Fibroblast of skin of left biceps (primary cell): ENCODE measurements around the gene C1QTNF9.
"Not testable (repeated sequence)": the region's sequence is repeated elsewhere in the genome, so short reads cannot be mapped to it uniquely, and the experiment has no call there.

ENCODE experiments used
- DNase-seq, 2 experiments: peaks; one replicate each; pipeline ENCODE4 v3.0.0-alpha.2; 2013; ENCODE audit warnings: low read depth in 2 of 2

Gene C1QTNF9

GRCh38 chr13:24323036-24323738 is 13.8 kb downstream of the C1QTNF9 start:
- no peak for DNase-seq

GRCh38 chr13:24323739-24324075 is 14.3 kb downstream of the C1QTNF9 start:
- no peak for DNase-seq

GRCh38 chr13:24327598-24327997 is 18.2 kb downstream of the C1QTNF9 start:
- DNase-seq: not testable (repeated sequence)

- DNase-seq: no peak
These were observed 18.8 kb downstream of the C1QTNF9 start for GRCh38 chr13:24328145-24328544.

- no peak for DNase-seq
These were observed 29.3 kb downstream of the C1QTNF9 start for GRCh38 chr13:24338721-24339120.

GRCh38 chr13:24339937-24340607 is 30.7 kb downstream of the C1QTNF9 start:
- no peak for DNase-seq

GRCh38 chr13:24340608-24340955 is 31.2 kb downstream of the C1QTNF9 start:
- DNase-seq: no peak

- DNase-seq: peak in 1 of 2 experiments; percentile 1
These were observed 32.1 kb downstream of the C1QTNF9 start for GRCh38 chr13:24341439-24341838.

GRCh38 chr13:24348385-24348784 is 39.0 kb downstream of the C1QTNF9 start:
- DNase-seq: no peak

- no peak for DNase-seq
These were observed 39.6 kb downstream of the C1QTNF9 start for GRCh38 chr13:24348797-24349515.

GRCh38 chr13:24349778-24350664 is 40.6 kb downstream of the C1QTNF9 start:
- DNase-seq: not testable (repeated sequence)

- DNase-seq: no peak
These were observed 42.0 kb downstream of the C1QTNF9 start for GRCh38 chr13:24351423-24351822.

- DNase-seq: no peak
These were observed 44.4 kb downstream of the C1QTNF9 start for GRCh38 chr13:24353736-24354135.

- DNase-seq: no peak
These were observed 45.7 kb downstream of the C1QTNF9 start for GRCh38 chr13:24355103-24355502.

- no peak for DNase-seq
These were observed 46.9 kb downstream of the C1QTNF9 start for GRCh38 chr13:24356270-24356669.

- DNase-seq: no peak
These were observed 47.5 kb downstream of the C1QTNF9 start for GRCh38 chr13:24356837-24357236.

- no peak for DNase-seq
These were observed 48.4 kb downstream of the C1QTNF9 start for GRCh38 chr13:24357756-24358155.

GRCh38 chr13:24358836-24359235 is 49.5 kb downstream of the C1QTNF9 start:
- DNase-seq: not testable (repeated sequence)

GRCh38 chr13:24359252-24359651 is 49.9 kb downstream of the C1QTNF9 start:
- DNase-seq: not testable (repeated sequence)

GRCh38 chr13:24360106-24360505 is 50.7 kb downstream of the C1QTNF9 start:
- no peak for DNase-seq

- no peak for DNase-seq
These were observed 51.7 kb downstream of the C1QTNF9 start for GRCh38 chr13:24361113-24361512.

GRCh38 chr13:24361852-24362366 is 52.5 kb downstream of the C1QTNF9 start:
- DNase-seq: no peak
